ENCODE results near the gene GORASP2.

Gene GORASP2

GRCh38 chr2:170997893-170998597 lies 69.0 kb downstream of the GORASP2 start:
- no peak for DNase-seq (ENCODE audit: low read depth in 2 of 2)

- DNase-seq (ENCODE audit: low read depth in 2 of 2), result no peak
Measured at GRCh38 chr2:170999654-171000053, 70.6 kb downstream of the GORASP2 start.

- no peak for DNase-seq (ENCODE audit: low read depth in 2 of 2)
Measured at GRCh38 chr2:171004363-171004762, 75.3 kb downstream of the GORASP2 start.

- no peak for DNase-seq (ENCODE audit: low read depth in 2 of 2)
Measured at GRCh38 chr2:171004833-171005232, 75.8 kb downstream of the GORASP2 start.

- no peak for DNase-seq (ENCODE audit: low read depth in 2 of 2)
Measured at GRCh38 chr2:171008550-171009205, 79.6 kb downstream of the GORASP2 start.

GRCh38 chr2:171009386-171009785 lies 80.3 kb downstream of the GORASP2 start:
- DNase-seq (ENCODE audit: low read depth in 2 of 2), result no peak

- no peak for DNase-seq (ENCODE audit: low read depth in 2 of 2)
Measured at GRCh38 chr2:171013851-171014250, 84.8 kb downstream of the GORASP2 start.

- DNase-seq (ENCODE audit: low read depth in 2 of 2), result no peak
Measured at GRCh38 chr2:171016125-171016524, 87.1 kb downstream of the GORASP2 start.
